HuH-7 (cell line): ENCODE measurements around the gene SHF.

ENCODE experiments used
- DNase-seq: peaks from one replicate; pipeline ENCODE4 v3.0.0; 2011; ENCODE audit warnings: low spot score

The SHF gene

GRCh38 chr15:45126535-45127158 lies 61.1 kb downstream of the SHF start:
- peak; percentile 62 for DNase-seq

GRCh38 chr15:45123397-45123796 lies 64.4 kb downstream of the SHF start:
- no peak for DNase-seq

GRCh38 chr15:45122719-45123118 lies 65.0 kb downstream of the SHF start:
- DNase-seq, result no peak

- no peak for DNase-seq
Observed at GRCh38 chr15:45121706-45122417, 65.9 kb downstream of the SHF start.

GRCh38 chr15:45121020-45121419 lies 66.7 kb downstream of the SHF start:
- no peak for DNase-seq

- no peak for DNase-seq
Observed at GRCh38 chr15:45120081-45120972, 67.4 kb downstream of the SHF start.

- no peak for DNase-seq
Observed at GRCh38 chr15:45118996-45119395, 68.8 kb downstream of the SHF start.

GRCh38 chr15:45118131-45118588 lies 69.6 kb downstream of the SHF start:
- DNase-seq, result peak; percentile 98

GRCh38 chr15:45117308-45118130 lies 70.2 kb downstream of the SHF start:
- no peak for DNase-seq
